Erythroblast (primary cell): ENCODE measurements around the gene DDX31.

Experiments
- GATA1 ChIP-seq: IDR thresholded peaks from 2 replicates; pipeline ENCODE4 v1.6.1; 2011; ENCODE audit warnings: low read depth, mild to moderate bottlenecking, control low read depth, low read length, moderate library complexity
- POLR2A ChIP-seq: IDR thresholded peaks from 2 replicates; pipeline ENCODE4 v1.6.1; 2011; ENCODE audit warnings: mild to moderate bottlenecking, low read length

DNA sequence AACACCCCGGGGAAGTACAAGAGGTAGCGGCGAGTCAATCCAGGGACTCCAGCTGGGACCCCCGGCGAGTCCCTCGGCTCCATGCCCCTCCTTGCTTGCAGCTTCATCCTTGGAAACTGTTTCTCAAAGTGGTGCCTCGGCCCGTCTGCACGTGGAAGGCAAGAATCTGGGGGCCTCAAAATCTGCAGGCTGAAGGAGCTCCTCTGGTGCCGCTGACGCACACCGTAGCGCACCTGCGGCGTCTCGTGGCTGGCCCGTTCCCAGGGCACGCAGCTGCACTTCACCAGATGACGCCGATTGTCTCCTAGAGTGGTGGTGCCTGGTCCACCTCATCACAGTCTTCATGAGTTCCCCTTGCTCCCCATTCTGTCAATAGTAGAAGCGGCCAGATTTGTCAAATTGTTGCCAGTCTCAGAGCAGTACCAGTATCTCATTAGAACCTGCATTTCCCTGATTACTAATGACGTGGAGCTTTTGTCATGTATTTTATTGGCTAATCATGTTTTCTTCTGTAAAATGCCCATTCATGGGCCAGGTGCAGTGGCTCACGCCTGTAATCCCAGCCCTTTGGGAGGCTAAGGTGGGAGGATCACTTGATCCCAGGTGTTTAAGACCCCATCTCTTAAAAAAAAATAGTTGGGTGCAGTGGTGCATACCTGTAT, 39.1 kb upstream of the DDX31 start:
- TF ChIP-seq POLR2A (no peak), GATA1 (no peak)
